B cell (primary cell): Measurements from ENCODE around the gene PCBP2.

ENCODE experiments used
- EZH2 ChIP-seq: IDR thresholded peaks from 2 replicates; pipeline ENCODE4 v1.6.1; 2012; ENCODE audit warnings: borderline replicate concordance, low read depth, mild to moderate bottlenecking, moderate library complexity, low read length; ENCODE audit not compliant: insufficient read depth, poor library complexity, severe bottlenecking
- TF ChIP-seq, protein P1 (sequence below): fragments of 200-600 bp; IDR thresholded peaks from one replicate; pipeline ENCODE4 v1.8.0; 2022; ENCODE audit warnings: antibody characterized with exemption, mild to moderate bottlenecking

DNA sequence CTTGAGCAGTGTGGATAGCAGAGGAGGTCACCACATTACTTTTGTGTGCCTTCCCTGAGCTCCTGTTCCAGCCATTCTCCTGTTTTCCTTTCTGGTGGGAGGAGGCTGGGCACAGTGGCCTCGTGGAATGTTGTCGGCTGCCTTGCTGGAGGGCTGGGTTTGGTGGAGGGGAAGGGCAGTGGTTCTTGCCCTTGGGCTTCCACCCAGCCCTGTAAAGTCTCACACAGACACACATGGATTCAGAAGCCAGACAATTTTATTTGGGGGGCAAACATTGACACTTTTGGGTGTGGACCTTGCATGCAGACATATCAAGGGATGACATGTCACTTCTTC lies 54.5 kb downstream of the PCBP2 start:
- TF ChIP-seq, protein P1, sequence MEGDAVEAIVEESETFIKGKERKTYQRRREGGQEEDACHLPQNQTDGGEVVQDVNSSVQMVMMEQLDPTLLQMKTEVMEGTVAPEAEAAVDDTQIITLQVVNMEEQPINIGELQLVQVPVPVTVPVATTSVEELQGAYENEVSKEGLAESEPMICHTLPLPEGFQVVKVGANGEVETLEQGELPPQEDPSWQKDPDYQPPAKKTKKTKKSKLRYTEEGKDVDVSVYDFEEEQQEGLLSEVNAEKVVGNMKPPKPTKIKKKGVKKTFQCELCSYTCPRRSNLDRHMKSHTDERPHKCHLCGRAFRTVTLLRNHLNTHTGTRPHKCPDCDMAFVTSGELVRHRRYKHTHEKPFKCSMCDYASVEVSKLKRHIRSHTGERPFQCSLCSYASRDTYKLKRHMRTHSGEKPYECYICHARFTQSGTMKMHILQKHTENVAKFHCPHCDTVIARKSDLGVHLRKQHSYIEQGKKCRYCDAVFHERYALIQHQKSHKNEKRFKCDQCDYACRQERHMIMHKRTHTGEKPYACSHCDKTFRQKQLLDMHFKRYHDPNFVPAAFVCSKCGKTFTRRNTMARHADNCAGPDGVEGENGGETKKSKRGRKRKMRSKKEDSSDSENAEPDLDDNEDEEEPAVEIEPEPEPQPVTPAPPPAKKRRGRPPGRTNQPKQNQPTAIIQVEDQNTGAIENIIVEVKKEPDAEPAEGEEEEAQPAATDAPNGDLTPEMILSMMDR, result no peak
- TF ChIP-seq EZH2, result no peak
